ENCODE results near the gene GRK5. TPM values are rescaled to one million over a fixed set of nuclear protein-coding genes. Genes with fewer than 3 reads are reported as not detected.

GRK5 gene
- total RNA-seq, 4 donors from 2014 or later: 6.0 to 111 (median 9.5) TPM

DNA sequence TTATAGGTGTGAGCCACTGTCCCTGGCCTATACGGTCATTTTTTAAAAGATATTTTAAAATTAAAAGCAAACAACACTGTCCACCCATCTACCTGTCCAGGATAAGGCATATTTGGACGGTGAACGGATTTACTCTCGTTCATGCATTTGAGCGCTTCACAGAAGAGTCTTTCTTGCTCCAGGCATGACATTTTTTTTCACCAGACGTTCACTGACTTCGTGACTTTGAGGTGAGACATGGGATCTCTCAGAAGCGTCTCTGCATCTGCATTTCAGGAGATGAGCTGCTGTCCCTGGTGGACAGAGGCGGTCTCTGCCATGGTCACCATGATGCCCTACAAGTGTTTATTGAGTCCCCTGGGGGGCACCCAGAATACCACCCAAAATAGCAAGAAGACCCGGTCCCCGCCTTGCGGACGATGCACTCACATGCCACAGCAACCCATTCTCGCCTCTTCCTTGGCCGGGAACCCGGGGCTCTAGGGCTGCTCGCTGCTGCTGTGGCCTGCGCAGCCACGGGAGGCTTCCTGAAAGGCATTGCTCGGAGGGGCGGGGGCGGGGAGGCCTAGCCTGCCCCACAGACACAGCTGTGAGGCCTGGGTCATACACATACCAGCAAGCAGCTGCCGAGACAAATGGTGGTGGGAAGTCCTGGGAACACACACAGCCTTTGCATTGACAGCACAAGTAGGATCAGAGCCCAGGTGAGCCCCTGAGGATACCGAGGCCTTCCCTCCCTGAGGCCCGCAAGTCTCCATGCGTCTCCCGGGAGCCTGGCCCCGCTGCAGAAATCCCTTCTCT lies 250.8 kb downstream of the GRK5 start:
- Histone ChIP-seq H3K4me3 (no peak overlapping the region), H3K4me1 (no peaks in the 10 kb centered on the region)

DNA sequence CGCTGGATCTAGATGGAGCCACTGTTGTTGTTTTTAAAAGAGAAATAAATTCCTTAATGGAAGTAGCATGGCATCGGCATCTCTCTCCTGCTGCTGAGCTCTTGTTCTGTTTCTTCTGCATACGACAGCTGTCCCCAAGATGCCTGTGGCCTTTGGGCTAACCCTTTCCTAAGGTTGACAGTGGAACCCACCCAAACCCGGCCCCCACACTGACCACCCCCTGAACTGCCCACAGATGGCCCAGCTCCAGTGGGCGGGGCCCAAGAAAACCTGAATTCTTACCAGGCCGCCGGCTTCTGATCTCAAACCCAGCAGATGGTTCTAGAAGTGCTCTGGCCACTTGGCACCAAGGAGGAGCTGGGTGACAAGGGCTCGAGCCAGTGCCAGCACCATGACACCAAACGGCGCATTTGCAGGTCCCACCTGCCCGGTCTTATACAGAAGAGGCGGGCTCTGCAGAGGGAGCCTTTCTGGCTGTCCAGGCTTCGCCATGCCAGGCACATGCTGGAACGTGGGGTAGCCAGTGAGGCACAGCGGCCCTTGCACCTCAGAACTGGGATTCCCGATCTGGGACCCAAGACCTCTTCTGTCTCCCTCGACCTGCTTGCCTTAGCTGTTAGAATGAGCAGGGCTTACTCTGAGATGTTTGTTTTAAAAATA lies 252.4 kb downstream of the GRK5 start:
- 94 to 96% methylated on average over 3 to 17 of the region's 17 CpGs for WGBS, 2 donors (ENCODE audit: low coverage in 1 of 2)

More for the DNA sequence above, 250.8 kb downstream of the GRK5 start:
- 83 to 89% methylated on average over 7 to 28 of the region's 28 CpGs for WGBS, 2 donors (ENCODE audit: low coverage in 1 of 2)
- no peak overlapping the region for H3K27ac ChIP-seq
- no peaks in the 10 kb centered on the region for H3K27me3 ChIP-seq
- intact Hi-C loops (cut with DNase I; ENCODE audit: low total_unique reads) (no loop called here), in situ Hi-C loops (cut with MboI; ENCODE audit: low pct_ligation_motif_present in 1 of 4, low pct_unique_long_range_greater_than_20kb in 1 of 4, low sequenced_read_pairs in 3 of 4) (no loop called here)
- no peaks in the 10 kb centered on the region for H3K9me3 ChIP-seq
- DNase-seq: no peak
- no peak for TF ChIP-seq POLR2AphosphoS5 (IDR thresholded peaks at IDR 0.05)
- TF ChIP-seq EP300 (IDR thresholded peaks at IDR 0.05; ENCODE audit: low read depth): no peak
- no peak for TF ChIP-seq POLR2A (IDR thresholded peaks at IDR 0.05)
- H3K36me3 ChIP-seq: peaks cover 0 to under 1% (median 0%) of the 10 kb centered on the region in 4 donors

DNA sequence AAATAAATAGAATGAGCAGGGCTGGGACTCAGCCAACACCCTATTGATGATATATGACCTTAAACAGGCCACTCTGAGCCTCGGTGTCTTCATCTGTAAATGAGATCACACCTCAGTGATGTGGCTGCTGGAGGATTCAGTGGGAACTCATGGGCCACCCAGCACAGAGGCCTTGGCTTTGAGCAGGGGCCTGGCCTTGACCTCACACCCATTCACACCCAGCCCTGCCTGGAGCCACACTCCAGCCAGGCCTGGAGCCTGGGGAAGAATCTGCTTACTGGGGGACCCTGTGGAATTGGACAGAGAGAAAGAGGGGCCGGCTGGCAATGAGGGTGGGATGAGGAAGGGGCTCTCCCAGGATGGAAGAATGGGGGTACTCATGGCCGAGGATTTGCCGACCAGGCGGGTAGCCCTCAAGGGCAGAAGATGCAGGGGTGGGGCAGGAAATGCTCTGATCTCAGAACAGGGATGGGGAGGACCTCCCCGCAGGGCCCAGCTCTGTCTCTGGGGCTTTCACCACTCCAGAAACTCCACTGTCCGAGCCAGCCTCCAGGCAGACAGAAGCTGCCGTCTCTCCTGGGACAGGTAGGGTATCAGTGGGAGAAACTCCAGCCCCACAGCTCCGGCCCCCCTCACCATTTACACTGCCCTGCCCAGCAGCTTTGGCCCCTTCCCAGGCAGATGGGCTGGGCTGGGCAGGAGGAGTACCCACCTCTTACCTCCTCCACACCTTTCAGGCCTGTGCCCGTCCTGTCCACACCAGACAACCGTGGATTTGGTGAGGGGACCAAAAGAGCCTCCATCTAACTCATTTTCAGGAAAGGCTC lies 253.2 kb downstream of the GRK5 start:
- Histone ChIP-seq H3K4me3 (no peak overlapping the region), H3K9me3 (no peaks in the 10 kb centered on the region), H3K27me3 (no peaks in the 10 kb centered on the region), H3K4me1 (no peaks in the 10 kb centered on the region), H3K36me3 (no peaks in the 10 kb centered on the region), H3K27ac (no peak overlapping the region)
- intact Hi-C loops (cut with DNase I; ENCODE audit: low total_unique reads): no loop called here
- 67 to 91% methylated on average over 1 to 11 of the region's 11 CpGs for WGBS, 2 donors (ENCODE audit: low coverage in 1 of 2)
- DNase-seq: no peak
- TF ChIP-seq POLR2A (IDR thresholded peaks at IDR 0.05): no peak
- no peak for TF ChIP-seq EP300 (IDR thresholded peaks at IDR 0.05; ENCODE audit: low read depth)
- no peak for TF ChIP-seq POLR2AphosphoS5 (IDR thresholded peaks at IDR 0.05)
- TF ChIP-seq, protein P1, sequence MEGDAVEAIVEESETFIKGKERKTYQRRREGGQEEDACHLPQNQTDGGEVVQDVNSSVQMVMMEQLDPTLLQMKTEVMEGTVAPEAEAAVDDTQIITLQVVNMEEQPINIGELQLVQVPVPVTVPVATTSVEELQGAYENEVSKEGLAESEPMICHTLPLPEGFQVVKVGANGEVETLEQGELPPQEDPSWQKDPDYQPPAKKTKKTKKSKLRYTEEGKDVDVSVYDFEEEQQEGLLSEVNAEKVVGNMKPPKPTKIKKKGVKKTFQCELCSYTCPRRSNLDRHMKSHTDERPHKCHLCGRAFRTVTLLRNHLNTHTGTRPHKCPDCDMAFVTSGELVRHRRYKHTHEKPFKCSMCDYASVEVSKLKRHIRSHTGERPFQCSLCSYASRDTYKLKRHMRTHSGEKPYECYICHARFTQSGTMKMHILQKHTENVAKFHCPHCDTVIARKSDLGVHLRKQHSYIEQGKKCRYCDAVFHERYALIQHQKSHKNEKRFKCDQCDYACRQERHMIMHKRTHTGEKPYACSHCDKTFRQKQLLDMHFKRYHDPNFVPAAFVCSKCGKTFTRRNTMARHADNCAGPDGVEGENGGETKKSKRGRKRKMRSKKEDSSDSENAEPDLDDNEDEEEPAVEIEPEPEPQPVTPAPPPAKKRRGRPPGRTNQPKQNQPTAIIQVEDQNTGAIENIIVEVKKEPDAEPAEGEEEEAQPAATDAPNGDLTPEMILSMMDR (IDR thresholded peaks at IDR 0.05): no peak
- in situ Hi-C loops (cut with MboI; ENCODE audit: low pct_ligation_motif_present in 1 of 4, low pct_unique_long_range_greater_than_20kb in 1 of 4, low sequenced_read_pairs in 3 of 4): no loop called here

More for the DNA sequence above, 252.4 kb downstream of the GRK5 start:
- Histone ChIP-seq H3K27ac (no peak overlapping the region), H3K36me3 (no peaks in the 10 kb centered on the region), H3K4me1 (no peaks in the 10 kb centered on the region), H3K27me3 (no peaks in the 10 kb centered on the region), H3K9me3 (no peaks in the 10 kb centered on the region), H3K4me3 (no peak overlapping the region)
- intact Hi-C loops (cut with DNase I; ENCODE audit: low total_unique reads) (no loop called here), in situ Hi-C loops (cut with MboI; ENCODE audit: low pct_ligation_motif_present in 1 of 4, low pct_unique_long_range_greater_than_20kb in 1 of 4, low sequenced_read_pairs in 3 of 4) (no loop called here)
- DNase-seq: no peak
- TF ChIP-seq POLR2A (IDR thresholded peaks at IDR 0.05) (no peak), POLR2AphosphoS5 (IDR thresholded peaks at IDR 0.05) (no peak)
- TF ChIP-seq, protein P1 (IDR thresholded peaks at IDR 0.05): no peak

DNA sequence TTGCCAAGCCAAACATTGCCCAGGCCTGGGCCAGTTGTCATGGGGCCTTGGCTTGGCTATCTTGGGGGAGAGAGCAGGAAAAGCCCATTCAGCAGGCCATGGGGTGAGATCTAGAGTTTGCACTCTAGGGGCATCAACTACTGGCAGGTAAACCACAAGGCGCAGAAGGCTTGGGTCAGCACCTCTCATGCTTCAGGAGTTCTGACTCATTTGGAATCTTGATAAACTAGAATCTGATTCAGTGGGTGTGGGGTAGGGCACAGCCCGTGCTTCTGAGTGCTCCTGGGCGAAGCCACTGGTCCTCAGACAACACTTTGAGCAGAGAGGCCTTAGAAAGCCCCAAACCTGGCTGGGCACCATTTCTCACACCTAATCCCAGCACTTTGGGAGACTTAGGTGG lies 254.0 kb downstream of the GRK5 start:
- Histone ChIP-seq H3K27ac (no peak overlapping the region), H3K4me3 (no peak overlapping the region), H3K27me3 (no peaks in the 10 kb centered on the region), H3K9me3 (no peaks in the 10 kb centered on the region), H3K36me3 (no peaks in the 10 kb centered on the region), H3K4me1 (no peaks in the 10 kb centered on the region)
- in situ Hi-C loops (cut with MboI; ENCODE audit: low pct_ligation_motif_present in 1 of 4, low pct_unique_long_range_greater_than_20kb in 1 of 4, low sequenced_read_pairs in 3 of 4) (no loop called here), intact Hi-C loops (cut with DNase I; ENCODE audit: low total_unique reads) (no loop called here)
- no peak for DNase-seq
- TF ChIP-seq, protein P1 (IDR thresholded peaks at IDR 0.05): no peak
- TF ChIP-seq EP300 (IDR thresholded peaks at IDR 0.05; ENCODE audit: low read depth) (no peak), POLR2AphosphoS5 (IDR thresholded peaks at IDR 0.05) (no peak), POLR2A (IDR thresholded peaks at IDR 0.05) (no peak)
- WGBS, 2 donors (ENCODE audit: low coverage in 1 of 2): 85% methylated on average over 3 of the region's 3 CpGs; no CpG with 5 or more reads in 1 of the 2 donors
